HCT116 (cell line): Measurements from ENCODE around the gene HSF2BP.

ENCODE experiments used
- CEBPB ChIP-seq: IDR thresholded peaks from 2 replicates; pipeline ENCODE4 v1.6.1; 2012; ENCODE audit warnings: low read depth
- EZH2 ChIP-seq: fragments of 200-600 bp; sonication (generic); IDR thresholded peaks from 2 replicates; pipeline ENCODE4 v1.6.1; 2017; ENCODE audit warnings: antibody characterized with exemption, mixed run types
- POLR2A ChIP-seq: IDR thresholded peaks from 2 replicates; pipeline ENCODE4 v1.7.0; 2011; ENCODE audit warnings: borderline replicate concordance; ENCODE audit not compliant: insufficient read depth, insufficient read length; ENCODE audit errors: extremely low read depth

DNA sequence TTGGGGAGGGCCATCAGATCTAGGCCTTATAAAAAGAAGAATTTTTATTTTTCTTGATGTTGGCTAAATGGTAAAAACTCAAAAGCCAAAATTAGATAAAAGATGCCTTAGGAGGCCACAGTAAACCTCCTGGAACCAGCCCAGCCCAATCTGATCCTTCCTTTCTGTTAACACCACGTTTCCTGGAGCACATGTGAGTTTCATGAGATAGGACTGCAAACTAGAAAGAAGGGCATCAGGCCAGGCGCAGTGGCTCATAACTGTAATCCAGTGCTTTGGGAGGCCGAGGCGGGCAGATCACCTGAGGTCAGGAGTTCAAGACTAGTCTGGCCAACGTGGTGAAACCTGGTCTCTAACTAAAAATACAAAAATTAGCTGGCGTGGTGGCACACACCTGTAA, 6.7 kb downstream of the HSF2BP start:
- TF ChIP-seq EZH2, result no peak
- no peak for TF ChIP-seq CEBPB
- no peak for TF ChIP-seq POLR2A
